Chondrocyte (in vitro differentiated cells): ENCODE measurements around the gene TAF6. TPM values are rescaled to one million over a fixed set of nuclear protein-coding genes. Genes with fewer than 3 reads are reported as not detected.
A peak's percentile ranks its signal among the peaks of the same experiment; 100 is the strongest.

ENCODE experiments used
- DNase-seq: peaks from one replicate; pipeline ENCODE4 v3.0.0; 2021; ENCODE audit warnings: mixed read lengths, low spot score
- H3K27ac Mint-ChIP-seq: one replicate; pipeline ENCODE4 v1.8.0; 2021; ENCODE audit warnings: mild to moderate bottlenecking, moderate library complexity, mixed read lengths; ENCODE audit not compliant: unreplicated experiment
- H3K27me3 Mint-ChIP-seq: 2 replicates; pipeline ENCODE4 v1.8.0; 2021; ENCODE audit warnings: low read depth, mixed read lengths
- H3K36me3 Mint-ChIP-seq: 2 replicates; pipeline ENCODE4 v1.8.0; 2021; ENCODE audit warnings: low read depth, mixed read lengths
- H3K4me1 Mint-ChIP-seq: 2 replicates; pipeline ENCODE4 v1.8.0; 2021; ENCODE audit warnings: low read depth, mild to moderate bottlenecking, mixed read lengths
- H3K4me3 Mint-ChIP-seq: one replicate; pipeline ENCODE4 v1.8.0; 2021; ENCODE audit warnings: mild to moderate bottlenecking, moderate library complexity, mixed read lengths; ENCODE audit not compliant: unreplicated experiment
- H3K9me3 Mint-ChIP-seq: 2 replicates; pipeline ENCODE4 v1.8.0; 2021; ENCODE audit warnings: low read depth, mixed read lengths
- CTCF ChIP-seq: fragments of 200-600 bp; sonication (generic); IDR thresholded peaks from 2 replicates; pipeline ENCODE4 v1.5.0; 2021; ENCODE audit warnings: antibody characterized with exemption, mild to moderate bottlenecking, moderate library complexity
- total RNA-seq: library from RNA; stranded (reverse); gene quantifications from 3 replicates; pipeline ENCODE4 v1.2.1, GENCODE V29; 2021

TAF6 gene
- total RNA-seq, 1 donor from 2014 or later = 54.9 TPM

- H3K36me3 Mint-ChIP-seq = peaks cover 33% of the 10 kb centered on the region
- no peak overlapping the region for H3K4me3 Mint-ChIP-seq
- H3K9me3 Mint-ChIP-seq = no peaks in the 10 kb centered on the region
- TF ChIP-seq CTCF = no peak
- H3K27ac Mint-ChIP-seq = no peak overlapping the region
- no peak for DNase-seq
- H3K27me3 Mint-ChIP-seq = no peaks in the 10 kb centered on the region
- peaks cover 9% of the 10 kb centered on the region for H3K4me1 Mint-ChIP-seq
Observed at GRCh38 chr7:100107890-100108289, 11.3 kb downstream of the TAF6 start.

GRCh38 chr7:100107125-100107737 lies 11.9 kb downstream of the TAF6 start:
- Mint-ChIP-seq H3K9me3 (no peaks in the 10 kb centered on the region), H3K4me3 (no peak overlapping the region)

GRCh38 chr7:100106633-100107032 lies 12.5 kb downstream of the TAF6 start:
- H3K9me3 Mint-ChIP-seq = no peaks in the 10 kb centered on the region
- no peak overlapping the region for H3K4me3 Mint-ChIP-seq
- DNase-seq = no peak
- peaks cover 30% of the 10 kb centered on the region for H3K36me3 Mint-ChIP-seq
- H3K27me3 Mint-ChIP-seq = no peaks in the 10 kb centered on the region
- H3K27ac Mint-ChIP-seq = no peak overlapping the region
- peaks cover 17% of the 10 kb centered on the region for H3K4me1 Mint-ChIP-seq
- no peak for TF ChIP-seq CTCF

More at GRCh38 chr7:100107125-100107737, 11.9 kb downstream of the TAF6 start:
- TF ChIP-seq CTCF = no peak
- H3K27ac Mint-ChIP-seq = no peak overlapping the region
- H3K4me1 Mint-ChIP-seq = peaks cover 16% of the 10 kb centered on the region
- DNase-seq = no peak
- peaks cover 30% of the 10 kb centered on the region for H3K36me3 Mint-ChIP-seq
- no peaks in the 10 kb centered on the region for H3K27me3 Mint-ChIP-seq

- H3K4me3 Mint-ChIP-seq = no peak overlapping the region
- no peak for TF ChIP-seq CTCF
- peak overlapping the region; percentile 27 for H3K27ac Mint-ChIP-seq
- no peaks in the 10 kb centered on the region for H3K27me3 Mint-ChIP-seq
- H3K36me3 Mint-ChIP-seq = peaks cover 22% of the 10 kb centered on the region
- H3K4me1 Mint-ChIP-seq = peaks cover 17% of the 10 kb centered on the region
- DNase-seq = no peak
- H3K9me3 Mint-ChIP-seq = no peaks in the 10 kb centered on the region
Observed at GRCh38 chr7:100105534-100105933, 13.6 kb downstream of the TAF6 start.

- Mint-ChIP-seq H3K4me3 (peak overlapping the region; percentile 93), H3K9me3 (no peaks in the 10 kb centered on the region), H3K4me1 (peaks cover 37% of the 10 kb centered on the region), H3K27ac (peak overlapping the region; percentile 53), H3K36me3 (peaks cover 28% of the 10 kb centered on the region), H3K27me3 (no peaks in the 10 kb centered on the region)
- no peak for DNase-seq
- TF ChIP-seq CTCF = no peak
Observed at GRCh38 chr7:100102950-100103840, 16.0 kb downstream of the TAF6 start.
